HepG2 (cell line): ENCODE results near the gene SLC34A3. TPM values are rescaled to one million over a fixed set of nuclear protein-coding genes. Genes with fewer than 3 reads are reported as not detected.

ENCODE experiments used
- ATAD3A ChIP-seq: sonication (generic); formaldehyde crosslinking; IDR thresholded peaks from 2 replicates; pipeline ENCODE4 v1.4.0; 2020; ENCODE audit warnings: missing genetic modification reagents
- DPF2 ChIP-seq: sonication (generic); formaldehyde crosslinking; IDR thresholded peaks from 2 replicates; pipeline ENCODE4 v1.4.0; 2020; ENCODE audit warnings: mild to moderate bottlenecking, low read depth, missing genetic modification reagents, borderline replicate concordance
- EZH2 ChIP-seq: conservative IDR thresholded peaks from 2 replicates; pipeline ENCODE4 v1.6.1; 2012; ENCODE audit warnings: mild to moderate bottlenecking, low read depth, low read length, moderate library complexity
- GATA4 ChIP-seq: sonication (generic); IDR thresholded peaks from 2 replicates; pipeline ENCODE4 v1.6.1; 2016; ENCODE audit warnings: antibody characterized with exemption, low read depth, borderline replicate concordance
- GATAD2A ChIP-seq: IDR thresholded peaks from 2 replicates; pipeline ENCODE4 v1.6.1; 2016
- HCFC1 ChIP-seq: fragments of 150-350 bp; IDR thresholded peaks from 2 replicates; pipeline ENCODE4 v1.6.1; 2014; ENCODE audit warnings: low read depth, low read length
- KMT2B ChIP-seq: IDR thresholded peaks from 2 replicates; pipeline ENCODE4 v1.6.1; 2016; ENCODE audit warnings: missing genetic modification reagents, missing compliant biosample characterization
- MBNL3 ChIP-seq: fragments of 250-450 bp; sonication (Bioruptor Pico); conservative IDR thresholded peaks from 2 replicates; pipeline ENCODE4 v1.8.0; 2022; ENCODE audit warnings: mild to moderate bottlenecking, inconsistent platforms
- MEIS2 ChIP-seq: sonication (generic); formaldehyde crosslinking; IDR thresholded peaks from 2 replicates; pipeline ENCODE4 v1.9.0; 2021; ENCODE audit warnings: mild to moderate bottlenecking, missing genetic modification reagents
- NFYC ChIP-seq: IDR thresholded peaks from 2 replicates; pipeline ENCODE4 v1.6.1; 2016; ENCODE audit warnings: missing genetic modification reagents, missing compliant biosample characterization
- NPAS2 ChIP-seq: sonication (generic); formaldehyde crosslinking; IDR thresholded peaks from 2 replicates; pipeline ENCODE4 v1.8.0; 2022; ENCODE audit warnings: mild to moderate bottlenecking, missing genetic modification reagents, borderline replicate concordance
- RBFOX2 ChIP-seq: fragments of 200-400 bp; formaldehyde crosslinking; IDR thresholded peaks from 2 replicates; pipeline ENCODE4 v1.6.1; 2017; ENCODE audit warnings: low read depth, mild to moderate bottlenecking, low read length
- RCOR2 ChIP-seq: IDR thresholded peaks from 2 replicates; pipeline ENCODE4 v1.6.1; 2016; ENCODE audit warnings: missing biosample characterization, missing genetic modification reagents
- SAP130 ChIP-seq: IDR thresholded peaks from 2 replicates; pipeline ENCODE4 v1.6.1; 2016; ENCODE audit warnings: low read depth
- SMARCC2 ChIP-seq: fragments of 450-650 bp; IDR thresholded peaks from 2 replicates; pipeline ENCODE4 v1.6.1; 2017; ENCODE audit warnings: antibody characterized with exemption, mild to moderate bottlenecking
- SMYD3 ChIP-seq: sonication (generic); formaldehyde crosslinking; IDR thresholded peaks from 2 replicates; pipeline ENCODE4 v1.8.1; 2023; ENCODE audit warnings: mild to moderate bottlenecking, missing genetic modification reagents
- STAT5B ChIP-seq: sonication (generic); formaldehyde crosslinking; IDR thresholded peaks from 2 replicates; pipeline ENCODE4 v1.4.0; 2020; ENCODE audit warnings: missing genetic modification reagents
- TOE1 ChIP-seq: sonication (generic); formaldehyde crosslinking; IDR thresholded peaks from 2 replicates; pipeline ENCODE4 v1.4.0; 2020; ENCODE audit warnings: mild to moderate bottlenecking, missing genetic modification reagents
- YEATS2 ChIP-seq: sonication (generic); formaldehyde crosslinking; IDR thresholded peaks from 2 replicates; pipeline ENCODE4 v1.4.0; 2020; ENCODE audit warnings: missing genetic modification reagents, borderline replicate concordance
- ZFP90 ChIP-seq: sonication (generic); formaldehyde crosslinking; IDR thresholded peaks from 2 replicates; pipeline ENCODE4 v1.8.0; 2022; ENCODE audit warnings: missing genetic modification reagents, mild to moderate bottlenecking, inconsistent platforms, borderline replicate concordance
- ZNF264 ChIP-seq: sonication (generic); formaldehyde crosslinking; IDR thresholded peaks from 2 replicates; pipeline ENCODE4 v1.4.0; 2020; ENCODE audit warnings: missing genetic modification reagents
- ZNF430 ChIP-seq: sonication (generic); formaldehyde crosslinking; IDR thresholded peaks from 2 replicates; pipeline ENCODE4 v1.9.0; 2021; ENCODE audit warnings: mild to moderate bottlenecking, missing genetic modification reagents
- ZNF460 ChIP-seq: sonication (generic); formaldehyde crosslinking; IDR thresholded peaks from 2 replicates; pipeline ENCODE4 v1.5.1; 2020; ENCODE audit warnings: missing genetic modification reagents, mild to moderate bottlenecking, borderline replicate concordance
- ZNF572 ChIP-seq: sonication (generic); formaldehyde crosslinking; IDR thresholded peaks from 2 replicates; pipeline ENCODE4 v1.5.1; 2020; ENCODE audit warnings: mild to moderate bottlenecking, missing genetic modification reagents
- ZNF792 ChIP-seq: IDR thresholded peaks from 2 replicates; pipeline ENCODE4 v1.6.1; 2016
- polyA plus RNA-seq, 8 experiments: library from polyadenylated mRNA; depleted of rRNA in 3 of 8; stranded (reverse) in 7 of 8; unstranded in 1 of 8; fragments of >200 nt; fragmentation: Illumina TruSeq in 4 of 8; extraction: Trizol in 4 of 8; gene quantifications; 2 replicates each; pipeline versions ENCODE4 v1.2.1 to v1.2.3, GENCODE V29; 2011 to 2016; ENCODE audit warnings: low read depth in 4 of 8, missing spikeins in 1 of 8, mixed read lengths in 1 of 8; ENCODE audit not compliant: insufficient read depth in 1 of 8
- total RNA-seq, 5 experiments: library from RNA; depleted of rRNA; stranded (reverse); fragments of >200 nt; fragmentation: Illumina TruSeq; extraction: Trizol; gene quantifications; 2 replicates each; pipeline ENCODE4 v1.2.3, GENCODE V29; 2016; ENCODE audit warnings: low read depth in 1 of 5
- TF ChIP-seq, protein P1 (sequence below): sonication (generic); formaldehyde crosslinking; IDR thresholded peaks from 2 replicates; pipeline ENCODE4 v1.4.0; 2020; ENCODE audit warnings: mild to moderate bottlenecking, missing genetic modification reagents
- TF ChIP-seq, protein P2 (sequence below): sonication (generic); formaldehyde crosslinking; IDR thresholded peaks from 2 replicates; pipeline ENCODE4 v1.5.0; 2020; ENCODE audit warnings: missing genetic modification reagents
- TF ChIP-seq, protein P3 (sequence below): sonication (generic); formaldehyde crosslinking; IDR thresholded peaks from 2 replicates; pipeline ENCODE4; 2020; ENCODE audit warnings: missing genetic modification reagents, mild to moderate bottlenecking, borderline replicate concordance

Gene SLC34A3
- total and polyA plus RNA-seq, 2 of the 13 experiments (the other 11 are each of a cell fraction or from before 2014, with no cell fraction given) = 0.07 to 1.0 TPM

DNA sequence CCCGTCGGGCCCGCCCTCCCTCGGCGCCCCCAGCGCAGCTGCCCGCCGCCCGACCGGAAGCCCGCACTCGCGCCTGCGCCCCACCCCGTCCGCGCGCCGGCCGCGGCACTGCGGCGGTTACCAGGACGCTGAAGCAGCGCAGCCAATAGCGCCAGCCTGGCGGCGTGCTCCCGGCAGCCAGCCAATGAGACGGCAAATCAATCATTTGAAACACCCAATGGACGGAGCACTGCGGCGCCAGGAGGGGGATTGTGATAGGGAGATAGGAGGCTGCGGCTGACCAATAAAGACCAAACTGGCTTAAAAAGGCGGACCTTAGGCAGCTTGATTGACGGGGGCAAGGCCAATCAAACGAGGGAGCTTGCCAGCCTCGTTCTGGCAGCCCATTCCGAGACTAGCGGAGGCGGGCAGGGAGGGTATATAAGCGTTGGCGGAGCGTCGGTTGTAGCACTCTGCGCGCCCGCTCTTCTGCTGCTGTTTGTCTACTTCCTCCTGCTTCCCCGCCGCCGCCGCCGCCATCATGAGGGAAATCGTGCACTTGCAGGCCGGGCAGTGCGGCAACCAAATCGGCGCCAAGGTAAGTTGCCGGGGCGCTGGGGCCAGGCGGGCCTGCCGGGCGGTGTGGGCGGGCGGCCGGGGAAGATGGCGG is 10.3 kb downstream of the SLC34A3 start, which contains the start of gene TUBB4B (continued):
- TF ChIP-seq STAT5B (CRISPR knock-in tag) = 0 out of 2 replicates have a peak, but pooled peaks have one; percentile 42
- TF ChIP-seq SAP130 (CRISPR knock-in tag) = peak; percentile 54
- TF ChIP-seq ZNF430 (CRISPR knock-in tag) = 0 out of 2 replicates have a peak, but pooled peaks have one; percentile 84
- 0 out of 2 replicates have a peak, but pooled peaks have one; percentile 48 for TF ChIP-seq YEATS2 (CRISPR knock-in tag)
- no peak for TF ChIP-seq EZH2
- no peak for TF ChIP-seq SMYD3 (CRISPR knock-in tag)
- TF ChIP-seq, protein P1, sequence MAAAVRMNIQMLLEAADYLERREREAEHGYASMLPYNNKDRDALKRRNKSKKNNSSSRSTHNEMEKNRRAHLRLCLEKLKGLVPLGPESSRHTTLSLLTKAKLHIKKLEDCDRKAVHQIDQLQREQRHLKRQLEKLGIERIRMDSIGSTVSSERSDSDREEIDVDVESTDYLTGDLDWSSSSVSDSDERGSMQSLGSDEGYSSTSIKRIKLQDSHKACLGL (CRISPR knock-in tag) = no peak; the same call in 1 of the 2 replicates
- TF ChIP-seq, protein P2, sequence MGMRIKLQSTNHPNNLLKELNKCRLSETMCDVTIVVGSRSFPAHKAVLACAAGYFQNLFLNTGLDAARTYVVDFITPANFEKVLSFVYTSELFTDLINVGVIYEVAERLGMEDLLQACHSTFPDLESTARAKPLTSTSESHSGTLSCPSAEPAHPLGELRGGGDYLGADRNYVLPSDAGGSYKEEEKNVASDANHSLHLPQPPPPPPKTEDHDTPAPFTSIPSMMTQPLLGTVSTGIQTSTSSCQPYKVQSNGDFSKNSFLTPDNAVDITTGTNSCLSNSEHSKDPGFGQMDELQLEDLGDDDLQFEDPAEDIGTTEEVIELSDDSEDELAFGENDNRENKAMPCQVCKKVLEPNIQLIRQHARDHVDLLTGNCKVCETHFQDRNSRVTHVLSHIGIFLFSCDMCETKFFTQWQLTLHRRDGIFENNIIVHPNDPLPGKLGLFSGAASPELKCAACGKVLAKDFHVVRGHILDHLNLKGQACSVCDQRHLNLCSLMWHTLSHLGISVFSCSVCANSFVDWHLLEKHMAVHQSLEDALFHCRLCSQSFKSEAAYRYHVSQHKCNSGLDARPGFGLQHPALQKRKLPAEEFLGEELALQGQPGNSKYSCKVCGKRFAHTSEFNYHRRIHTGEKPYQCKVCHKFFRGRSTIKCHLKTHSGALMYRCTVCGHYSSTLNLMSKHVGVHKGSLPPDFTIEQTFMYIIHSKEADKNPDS = no peak
- no peak for TF ChIP-seq ZNF460 (CRISPR knock-in tag)
- TF ChIP-seq HCFC1 = peak; percentile 26; the same call in 1 of the 2 replicates
- TF ChIP-seq NFYC (CRISPR knock-in tag) = peak; percentile 97
- no peak for TF ChIP-seq NPAS2
- peak; percentile 87 for TF ChIP-seq RBFOX2
- no peak for TF ChIP-seq DPF2 (CRISPR knock-in tag)
- 0 out of 2 replicates have a peak, but pooled peaks have one; percentile 13 for TF ChIP-seq GATAD2A (CRISPR knock-in tag)
- TF ChIP-seq MBNL3 (CRISPR knock-in tag) = no peak
- TF ChIP-seq ZNF792 (CRISPR knock-in tag) = 0 out of 2 replicates have a peak, but pooled peaks have one; percentile 44
- TF ChIP-seq ATAD3A (CRISPR knock-in tag) = 0 out of 2 replicates have a peak, but pooled peaks have one; percentile 66
- TF ChIP-seq, protein P3, sequence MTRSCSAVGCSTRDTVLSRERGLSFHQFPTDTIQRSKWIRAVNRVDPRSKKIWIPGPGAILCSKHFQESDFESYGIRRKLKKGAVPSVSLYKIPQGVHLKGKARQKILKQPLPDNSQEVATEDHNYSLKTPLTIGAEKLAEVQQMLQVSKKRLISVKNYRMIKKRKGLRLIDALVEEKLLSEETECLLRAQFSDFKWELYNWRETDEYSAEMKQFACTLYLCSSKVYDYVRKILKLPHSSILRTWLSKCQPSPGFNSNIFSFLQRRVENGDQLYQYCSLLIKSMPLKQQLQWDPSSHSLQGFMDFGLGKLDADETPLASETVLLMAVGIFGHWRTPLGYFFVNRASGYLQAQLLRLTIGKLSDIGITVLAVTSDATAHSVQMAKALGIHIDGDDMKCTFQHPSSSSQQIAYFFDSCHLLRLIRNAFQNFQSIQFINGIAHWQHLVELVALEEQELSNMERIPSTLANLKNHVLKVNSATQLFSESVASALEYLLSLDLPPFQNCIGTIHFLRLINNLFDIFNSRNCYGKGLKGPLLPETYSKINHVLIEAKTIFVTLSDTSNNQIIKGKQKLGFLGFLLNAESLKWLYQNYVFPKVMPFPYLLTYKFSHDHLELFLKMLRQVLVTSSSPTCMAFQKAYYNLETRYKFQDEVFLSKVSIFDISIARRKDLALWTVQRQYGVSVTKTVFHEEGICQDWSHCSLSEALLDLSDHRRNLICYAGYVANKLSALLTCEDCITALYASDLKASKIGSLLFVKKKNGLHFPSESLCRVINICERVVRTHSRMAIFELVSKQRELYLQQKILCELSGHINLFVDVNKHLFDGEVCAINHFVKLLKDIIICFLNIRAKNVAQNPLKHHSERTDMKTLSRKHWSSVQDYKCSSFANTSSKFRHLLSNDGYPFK (CRISPR knock-in tag) = 0 out of 2 replicates have a peak, but pooled peaks have one; percentile 10
- no peak for TF ChIP-seq TOE1 (CRISPR knock-in tag)
- TF ChIP-seq RCOR2 = no peak
- TF ChIP-seq MEIS2 (CRISPR knock-in tag) = peak; percentile 88; the same call in 1 of the 2 replicates
- TF ChIP-seq SMARCC2 = no peak
- peak; percentile 17; the same call in 1 of the 2 replicates for TF ChIP-seq KMT2B (CRISPR knock-in tag)
- peak; percentile 95 for TF ChIP-seq GATA4
- TF ChIP-seq ZNF264 (CRISPR knock-in tag) = no peak
- TF ChIP-seq ZNF572 (CRISPR knock-in tag) = no peak
- TF ChIP-seq ZFP90 (CRISPR knock-in tag) = no peak
